GM21447 (cell line): ENCODE measurements around the gene LAMP5.

ENCODE experiments used
- ATAC-seq: cut with Tn5 transposase; IDR thresholded peaks from one replicate; pipeline ENCODE4 v1.9.1; 2021; ENCODE audit not compliant: unreplicated experiment

The LAMP5 gene

GRCh38 chr20:9499126-9499899, 15.1 kb upstream of the LAMP5 start:
- ATAC-seq: no peak

- ATAC-seq: no peak
These were observed 14.3 kb upstream of the LAMP5 start for GRCh38 chr20:9500121-9500520.

GRCh38 chr20:9501473-9501872, 12.9 kb upstream of the LAMP5 start:
- no peak for ATAC-seq

- ATAC-seq: no peak
These were observed 10.7 kb upstream of the LAMP5 start for GRCh38 chr20:9503526-9504245.

- no peak for ATAC-seq
These were observed 8.0 kb upstream of the LAMP5 start for GRCh38 chr20:9506280-9506821.

- no peak for ATAC-seq
These were observed 7.4 kb upstream of the LAMP5 start for GRCh38 chr20:9506964-9507369.

GRCh38 chr20:9507544-9508239, 6.7 kb upstream of the LAMP5 start:
- ATAC-seq: no peak

- ATAC-seq: no peak
These were observed 6.1 kb upstream of the LAMP5 start for GRCh38 chr20:9508240-9508661.

- ATAC-seq: no peak
These were observed 5.7 kb upstream of the LAMP5 start for GRCh38 chr20:9508696-9509178.

- ATAC-seq: no peak
These were observed 5.1 kb upstream of the LAMP5 start for GRCh38 chr20:9509246-9509645.

GRCh38 chr20:9510911-9511310, 3.5 kb upstream of the LAMP5 start:
- ATAC-seq: peak; percentile 56

- no peak for ATAC-seq
These were observed 324 bp upstream of the LAMP5 start for GRCh38 chr20:9514072-9514460.

- no peak for ATAC-seq
These were observed 810 bp downstream of the LAMP5 start for GRCh38 chr20:9515214-9515585.

GRCh38 chr20:9515741-9516233, 1.4 kb downstream of the LAMP5 start:
- no peak for ATAC-seq

GRCh38 chr20:9516234-9516871, 2.0 kb downstream of the LAMP5 start:
- ATAC-seq: no peak

GRCh38 chr20:9517297-9518162, 3.1 kb downstream of the LAMP5 start:
- ATAC-seq: no peak

GRCh38 chr20:9518576-9519175, 4.3 kb downstream of the LAMP5 start:
- no peak for ATAC-seq

- no peak for ATAC-seq
These were observed 5.7 kb downstream of the LAMP5 start for GRCh38 chr20:9520086-9520485.

GRCh38 chr20:9523636-9524035, 9.2 kb downstream of the LAMP5 start:
- ATAC-seq: no peak
